H7 (cell line): ENCODE measurements around the gene CMPK1. TPM values are rescaled to one million over a fixed set of nuclear protein-coding genes. Genes with fewer than 3 reads are reported as not detected.

ENCODE experiments used
- DNase-seq: peaks from one replicate; pipeline ENCODE4 v3.0.0; 2012
- H3K27me3 ChIP-seq: 2 replicates; pipeline ENCODE4 v1.6.0; 2011; ENCODE audit warnings: mild to moderate bottlenecking, low read length; ENCODE audit not compliant: control insufficient read depth, insufficient read depth
- H3K36me3 ChIP-seq: replicated peaks from 2 replicates; pipeline ENCODE4 v1.5.1; 2011; ENCODE audit warnings: low read length; ENCODE audit not compliant: control insufficient read depth, insufficient read depth
- H3K4me3 ChIP-seq: 2 replicates; pipeline ENCODE4 v1.5.1; 2011; ENCODE audit warnings: low read depth, mild to moderate bottlenecking, control low read depth, low read length, moderate library complexity; ENCODE audit not compliant: insufficient read depth
- total RNA-seq: library from RNA; depleted of rRNA; stranded (reverse); fragments of >200 nt; shearing (Covaris generic); gene quantifications from 2 replicates; pipeline ENCODE4 v1.2.3, GENCODE V29; 2014

The CMPK1 gene
- total RNA-seq, 1 experiment from 2014 or later, result 65.3 TPM

DNA sequence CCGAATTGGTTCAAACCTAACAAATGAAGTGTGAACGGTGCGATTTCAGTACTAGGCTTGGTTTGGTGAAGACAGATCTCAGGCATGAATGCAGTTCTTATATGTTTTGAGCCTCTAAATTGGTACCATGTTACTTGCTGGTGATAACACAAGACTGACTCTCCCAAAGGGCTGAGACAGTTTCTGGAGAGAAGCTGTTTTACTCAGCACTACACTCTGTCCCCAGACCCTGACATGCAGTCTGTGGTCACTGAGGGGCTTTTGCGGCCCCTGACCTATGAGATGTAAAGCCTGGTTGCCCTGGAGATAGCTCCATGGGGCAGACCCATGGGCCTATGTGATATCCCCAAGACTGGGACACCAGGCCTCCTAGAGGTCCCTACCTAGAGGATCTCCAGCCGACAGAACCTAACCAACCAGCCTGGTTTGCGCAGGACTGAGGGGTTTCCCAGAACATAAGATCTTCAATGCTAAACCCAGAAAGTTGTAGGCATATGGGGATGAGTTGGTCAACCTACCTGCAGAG lies 63.1 kb downstream of the CMPK1 start:
- no peaks in the 10 kb centered on the region for H3K36me3 ChIP-seq
- no peak overlapping the region for H3K4me3 ChIP-seq
- no peak for DNase-seq
- H3K27me3 ChIP-seq, result peaks cover 7% of the 10 kb centered on the region

DNA sequence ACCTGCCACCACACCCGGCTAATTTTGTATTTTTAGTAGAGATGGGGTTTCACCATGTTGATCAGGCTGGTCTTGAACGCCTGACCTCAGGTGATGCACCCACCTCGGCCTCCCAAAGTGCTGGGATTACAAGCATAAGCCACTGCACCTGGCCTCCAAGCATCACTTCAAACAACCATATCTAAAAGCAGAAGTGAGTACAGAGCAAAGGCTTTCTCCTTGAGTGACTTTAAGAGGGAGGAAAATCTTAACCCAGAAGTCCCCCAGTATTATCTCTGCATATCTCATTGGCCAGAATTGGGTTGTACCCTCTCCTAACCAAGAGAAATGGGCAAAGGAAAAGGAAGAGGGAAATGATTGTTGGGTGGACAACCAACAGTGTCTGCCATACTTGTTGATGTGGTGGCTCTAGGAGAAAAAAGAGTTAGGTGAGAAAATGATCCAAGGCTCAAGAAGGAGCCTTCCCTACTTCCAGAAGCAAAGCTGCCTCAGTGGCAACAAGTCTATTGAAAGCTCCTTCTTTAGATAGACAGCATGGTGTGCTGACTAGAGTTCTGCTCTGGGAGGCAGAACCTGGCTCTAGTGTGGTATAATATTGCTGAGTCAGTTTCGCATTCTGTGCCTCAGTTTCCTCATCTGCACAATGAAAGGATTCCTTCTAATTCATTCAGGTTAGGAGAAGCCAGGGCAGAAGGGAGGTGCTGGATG lies 65.7 kb downstream of the CMPK1 start:
- Histone ChIP-seq H3K27me3 (peaks cover 9% of the 10 kb centered on the region), H3K4me3 (no peak overlapping the region), H3K36me3 (no peaks in the 10 kb centered on the region)
- no peak for DNase-seq

DNA sequence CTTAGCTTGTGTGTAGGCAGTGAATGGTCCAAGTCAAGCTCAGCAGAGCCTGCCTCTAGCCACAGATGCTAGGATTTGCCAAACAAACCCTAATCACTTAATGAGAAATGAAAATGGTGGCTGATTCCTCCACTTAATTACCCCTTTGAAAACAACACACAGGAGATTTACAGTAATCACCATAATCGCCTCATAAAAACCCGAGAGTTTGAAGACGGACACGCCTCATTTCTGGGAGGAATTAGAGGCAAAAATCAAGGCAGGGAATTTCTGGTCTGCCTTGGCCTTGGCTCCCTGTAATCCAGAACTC lies 66.2 kb downstream of the CMPK1 start:
- H3K4me3 ChIP-seq, result no peak overlapping the region
- H3K27me3 ChIP-seq, result peaks cover 9% of the 10 kb centered on the region
- DNase-seq, result no peak
- no peaks in the 10 kb centered on the region for H3K36me3 ChIP-seq

DNA sequence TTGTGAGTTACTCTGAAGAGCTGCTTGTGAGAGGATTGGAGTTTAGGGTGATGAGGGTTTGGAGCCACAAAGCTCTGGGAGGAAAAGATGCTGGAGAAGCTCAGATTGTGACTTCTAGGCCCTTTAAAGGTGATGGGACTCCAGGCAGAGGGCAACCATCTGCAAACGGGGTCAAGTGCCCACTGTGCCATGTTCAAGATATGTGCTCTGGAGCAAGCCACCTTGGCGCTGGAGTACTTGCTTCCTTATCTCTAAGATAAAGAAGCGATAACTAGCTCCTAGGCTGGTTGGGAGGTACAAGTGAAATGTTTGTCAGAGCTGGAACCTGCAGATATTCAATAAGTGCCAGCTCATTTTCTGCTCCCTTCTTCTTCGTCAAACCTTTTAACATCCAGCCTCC lies 68.2 kb downstream of the CMPK1 start:
- Histone ChIP-seq H3K27me3 (peaks cover 11% of the 10 kb centered on the region), H3K36me3 (no peaks in the 10 kb centered on the region), H3K4me3 (no peak overlapping the region)
- DNase-seq, result no peak

DNA sequence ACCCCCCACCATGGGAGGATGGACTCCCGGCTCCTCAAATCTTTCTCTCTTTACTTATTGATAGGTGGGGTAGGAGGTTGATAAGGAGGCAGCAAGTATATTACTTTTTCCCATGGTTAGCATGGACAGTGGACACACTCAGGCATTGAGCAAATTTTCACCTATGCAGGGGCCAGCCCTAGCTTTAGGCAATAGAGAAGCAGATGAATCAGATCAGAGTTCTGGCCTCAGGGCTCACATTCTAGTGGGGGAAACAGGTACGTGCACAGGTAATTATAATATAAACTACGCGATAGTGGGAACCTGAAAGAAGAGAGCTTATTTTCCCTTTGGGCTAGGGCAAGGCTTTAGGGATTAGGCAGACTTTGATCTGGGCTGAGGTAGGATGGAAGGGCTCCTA lies 69.0 kb downstream of the CMPK1 start:
- H3K36me3 ChIP-seq, result no peaks in the 10 kb centered on the region
- H3K4me3 ChIP-seq, result no peak overlapping the region
- H3K27me3 ChIP-seq, result peaks cover 11% of the 10 kb centered on the region

DNA sequence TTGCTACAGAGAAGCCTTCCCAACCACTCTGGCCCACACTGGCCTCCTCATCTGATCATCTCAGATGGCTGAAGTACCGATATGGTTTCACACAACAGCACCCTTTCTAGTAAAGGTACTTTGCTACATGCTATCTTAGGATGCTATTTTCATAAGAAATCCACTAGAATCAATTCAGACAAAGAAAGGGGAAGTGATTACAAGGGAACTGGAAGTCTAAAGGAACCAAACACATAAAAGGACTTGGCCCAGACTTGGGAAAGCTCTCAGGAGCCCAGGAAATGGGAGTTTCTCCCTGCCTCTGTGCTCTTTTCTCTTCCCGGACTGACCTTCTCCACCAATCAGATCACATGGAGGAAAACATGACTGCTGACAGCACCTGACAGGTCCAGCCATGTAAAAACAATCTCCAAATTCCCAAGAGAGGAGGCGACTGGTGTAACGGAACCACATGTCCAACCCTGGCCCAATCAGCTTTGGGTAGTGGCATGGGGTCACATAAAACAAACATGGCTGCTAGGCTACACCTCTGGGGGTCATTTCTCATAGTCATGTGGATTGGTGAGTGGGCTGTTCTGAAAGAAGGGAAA lies 69.8 kb downstream of the CMPK1 start:
- Histone ChIP-seq H3K27me3 (peaks cover 11% of the 10 kb centered on the region), H3K36me3 (no peaks in the 10 kb centered on the region), H3K4me3 (no peak overlapping the region)
- no peak for DNase-seq

More for the DNA sequence above, 69.0 kb downstream of the CMPK1 start:
- no peak for DNase-seq

DNA sequence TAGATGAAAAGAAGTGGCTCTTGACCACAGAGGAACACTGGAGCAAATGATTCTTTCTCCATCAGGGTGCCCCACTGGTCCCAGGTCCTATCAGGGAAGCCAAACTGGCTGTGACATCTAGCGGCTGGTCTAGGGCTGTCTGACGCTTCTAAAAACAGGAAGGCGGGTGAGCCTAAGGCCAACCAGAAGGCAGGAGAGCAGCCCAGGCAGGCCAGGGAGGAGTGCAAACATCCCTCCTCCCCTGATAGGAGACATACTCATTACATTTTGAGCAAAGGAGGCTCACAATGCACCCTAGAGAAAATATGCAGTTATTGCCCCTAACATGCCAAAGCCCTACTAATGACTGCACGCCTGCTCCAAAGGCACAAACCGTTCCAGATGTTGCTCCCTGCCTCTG lies 72.1 kb downstream of the CMPK1 start:
- Histone ChIP-seq H3K27me3 (peaks cover 9% of the 10 kb centered on the region; the same call in 1 of the 2 replicates), H3K4me3 (no peak overlapping the region), H3K36me3 (no peaks in the 10 kb centered on the region)
- no peak for DNase-seq

DNA sequence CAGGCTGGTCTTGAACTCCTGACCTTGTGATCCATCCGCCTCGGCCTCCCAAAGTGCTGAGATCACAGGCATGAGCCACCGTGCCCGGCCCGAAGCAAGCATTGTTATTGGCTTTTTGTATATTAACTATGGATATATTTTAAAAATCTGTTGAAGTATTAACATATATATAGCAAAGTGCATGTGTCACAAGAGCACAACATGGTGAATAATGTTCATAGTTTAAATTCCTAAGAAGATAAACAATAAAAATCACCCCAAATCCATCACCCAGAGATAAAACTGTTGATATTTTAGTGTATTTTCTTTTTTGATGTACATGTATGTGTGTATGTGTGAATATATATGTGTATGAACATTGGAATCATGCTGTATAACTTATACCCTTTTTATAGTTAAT lies 73.4 kb downstream of the CMPK1 start:
- Histone ChIP-seq H3K36me3 (no peaks in the 10 kb centered on the region), H3K4me3 (no peak overlapping the region), H3K27me3 (peaks cover 7% of the 10 kb centered on the region; the same call in 1 of the 2 replicates)

DNA sequence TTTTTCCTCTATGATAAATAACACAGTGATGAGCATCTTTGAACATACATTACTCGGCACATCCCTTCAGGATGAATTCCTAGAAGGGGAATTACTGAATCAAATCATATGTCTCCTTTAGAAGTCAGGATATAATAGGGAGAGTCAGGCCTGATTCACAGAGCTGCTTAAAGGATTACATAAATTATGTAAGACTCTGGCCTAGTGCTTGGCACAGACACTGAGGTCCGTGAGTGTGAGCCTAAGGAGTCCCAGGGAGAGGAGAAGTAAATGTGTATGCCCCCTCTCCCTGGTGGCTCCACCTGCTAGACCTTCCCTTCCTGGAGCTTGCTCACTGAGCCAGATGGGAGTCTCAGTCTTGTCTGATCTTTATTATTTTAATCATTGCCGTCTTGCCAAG lies 73.9 kb downstream of the CMPK1 start:
- Histone ChIP-seq H3K27me3 (peaks cover 10% of the 10 kb centered on the region; the same call in 1 of the 2 replicates), H3K36me3 (no peaks in the 10 kb centered on the region), H3K4me3 (no peak overlapping the region)
- no peak for DNase-seq

More for the DNA sequence above, 73.4 kb downstream of the CMPK1 start:
- DNase-seq, result no peak

DNA sequence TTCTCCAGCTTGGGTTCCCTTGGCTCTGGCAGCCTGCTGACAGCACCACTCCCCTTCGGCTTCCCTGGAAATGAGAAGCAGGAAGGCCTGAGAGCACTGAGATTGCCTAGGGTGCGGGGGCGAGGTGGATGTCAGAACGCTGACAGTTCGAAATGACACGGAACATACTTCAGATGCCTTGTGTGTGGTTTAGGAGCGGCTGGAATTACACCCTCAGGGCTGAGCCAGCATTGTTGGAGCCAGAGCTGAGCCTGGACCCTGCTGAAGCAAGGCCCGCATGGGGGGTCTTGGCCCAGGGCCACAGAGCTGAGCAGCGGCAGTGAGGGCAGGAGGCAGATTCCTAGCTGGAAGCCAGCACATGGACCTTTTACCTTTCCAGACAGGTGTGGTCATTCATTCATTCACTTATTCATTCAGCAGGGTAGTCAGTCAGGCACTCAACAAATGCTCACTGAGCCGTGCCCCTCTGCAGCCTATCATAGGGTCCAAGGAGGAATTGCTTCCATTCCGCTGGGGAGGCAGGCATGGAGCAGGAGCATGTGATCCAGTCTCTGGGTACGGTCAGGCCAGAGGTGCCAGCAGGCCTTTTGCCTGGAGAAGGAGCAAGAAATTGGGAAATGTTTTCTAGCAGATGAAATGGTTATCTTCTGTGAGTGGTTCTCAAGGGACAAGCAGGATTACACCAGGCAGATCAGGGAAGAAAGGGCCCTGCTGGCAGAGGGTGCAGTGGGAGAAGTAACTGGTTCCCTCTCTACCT lies 75.9 kb downstream of the CMPK1 start:
- peaks cover 22% of the 10 kb centered on the region for H3K27me3 ChIP-seq
- DNase-seq, result no peak
- no peaks in the 10 kb centered on the region for H3K36me3 ChIP-seq
- H3K4me3 ChIP-seq, result no peak overlapping the region

DNA sequence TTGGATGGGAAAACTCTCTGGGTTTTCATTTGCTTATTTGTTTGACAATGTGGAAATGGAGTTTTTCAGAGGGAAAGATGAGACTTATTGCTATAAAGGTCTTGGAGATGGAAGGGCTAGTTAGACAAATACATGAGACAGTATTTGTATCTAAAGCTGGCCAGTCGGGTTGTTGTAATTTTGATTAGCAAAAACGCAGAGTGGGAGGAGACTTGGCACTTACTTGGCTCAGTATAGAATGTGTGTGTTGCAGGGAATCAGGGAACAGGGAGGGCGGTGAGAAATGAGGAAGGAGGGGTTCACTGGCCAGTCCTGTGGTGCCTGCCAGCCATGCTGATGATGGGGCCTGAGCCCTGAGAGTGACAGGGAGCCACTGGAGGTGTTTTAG lies 76.5 kb downstream of the CMPK1 start:
- Histone ChIP-seq H3K4me3 (no peak overlapping the region), H3K27me3 (peaks cover 27% of the 10 kb centered on the region), H3K36me3 (no peaks in the 10 kb centered on the region)
- DNase-seq, result no peak

DNA sequence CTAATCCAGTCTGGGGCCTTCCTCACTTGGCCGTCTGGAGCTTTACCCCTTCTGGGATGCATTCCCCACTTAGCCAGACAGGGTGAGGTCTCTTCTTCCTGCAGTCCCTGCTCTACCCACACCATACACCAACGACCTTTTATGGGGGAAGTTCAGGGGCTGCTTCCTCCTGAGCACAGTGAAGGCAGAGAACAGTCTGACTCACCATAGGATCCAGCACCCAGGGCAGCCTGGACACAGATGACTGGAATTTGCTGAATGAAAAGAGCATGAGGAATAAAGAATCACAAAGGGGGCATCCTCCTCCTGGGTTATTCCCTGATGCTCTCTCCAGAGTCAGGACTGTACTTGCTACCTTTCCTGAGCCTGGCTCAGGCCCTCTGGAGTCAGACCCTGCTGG lies 77.8 kb downstream of the CMPK1 start:
- H3K36me3 ChIP-seq, result no peaks in the 10 kb centered on the region
- peaks cover 39% of the 10 kb centered on the region for H3K27me3 ChIP-seq
- DNase-seq, result no peak
- H3K4me3 ChIP-seq, result no peak overlapping the region

DNA sequence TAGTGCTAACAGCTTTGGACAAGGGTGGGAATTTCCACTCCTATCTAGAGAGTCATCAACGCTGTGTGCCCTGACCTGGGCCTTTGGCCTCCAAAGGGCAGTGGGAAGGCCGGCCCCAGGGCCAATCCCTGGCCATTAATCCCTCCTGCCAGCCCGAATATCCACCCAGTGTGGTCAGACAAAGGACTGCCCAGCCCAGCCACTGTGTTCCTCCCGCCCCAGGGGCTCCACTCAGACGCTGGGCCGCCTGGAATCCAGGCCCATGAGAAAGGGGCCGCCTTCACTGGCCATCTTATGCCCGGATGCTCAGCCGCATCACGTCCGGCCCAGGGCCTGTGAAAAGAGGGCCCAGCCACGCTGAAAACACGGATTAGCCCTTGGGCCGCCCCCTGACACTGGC lies 78.8 kb downstream of the CMPK1 start:
- peak; percentile 52 for DNase-seq
- Histone ChIP-seq H3K36me3 (no peaks in the 10 kb centered on the region), H3K4me3 (no peak overlapping the region), H3K27me3 (peaks cover 49% of the 10 kb centered on the region)

DNA sequence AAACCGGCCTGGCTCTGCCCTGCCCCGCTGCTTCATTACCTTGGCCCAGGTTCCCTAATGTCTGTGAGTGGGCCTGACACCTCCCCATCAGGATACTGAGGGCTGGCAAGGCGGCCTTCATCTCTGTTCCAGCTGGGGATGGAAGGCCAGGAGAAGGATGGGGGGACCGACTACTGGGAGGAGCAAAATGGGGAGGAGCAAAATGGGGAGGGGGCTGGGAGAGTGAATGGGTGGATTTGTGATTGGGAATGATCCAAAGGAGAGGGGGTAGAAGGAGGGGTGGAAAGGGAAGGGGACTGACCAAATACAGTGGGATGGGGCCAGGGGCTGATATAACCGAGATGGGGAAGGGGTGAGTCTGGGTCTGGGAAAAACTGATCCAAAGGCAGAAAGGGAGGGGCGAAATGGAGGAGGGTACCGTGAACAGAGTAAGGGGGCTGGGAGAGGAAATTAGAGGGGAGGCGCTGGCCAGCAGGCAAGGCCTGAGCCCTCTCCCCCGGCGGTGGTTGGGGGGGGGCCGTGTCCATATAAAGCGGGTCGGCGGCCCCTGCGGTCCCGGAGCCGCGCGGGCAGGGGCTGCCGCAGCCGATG lies 82.2 kb downstream of the CMPK1 start, which contains the start of gene FOXE3:
Gene FOXE3, plus strand, starts transcription at position 558 of the 591 bp plus-strand sequence. Its CDS starts 31 bp downstream, at position 589.
- Histone ChIP-seq H3K27me3 (peaks cover 77% of the 10 kb centered on the region), H3K36me3 (no peaks in the 10 kb centered on the region), H3K4me3 (peak within 1 kb of the TSS; percentile 32)
- DNase-seq, result peak; percentile 72
